IMR-90 (cell line): Measurements from ENCODE around the gene GALNT17.

Experiments
- BHLHE40 ChIP-seq: fragments of 150-350 bp; IDR thresholded peaks from 2 replicates; pipeline ENCODE4 v1.6.1; 2016; ENCODE audit warnings: mild to moderate bottlenecking, low read depth, low read length
- CEBPB ChIP-seq: IDR thresholded peaks from 2 replicates; pipeline ENCODE4 v1.6.1; 2012; ENCODE audit warnings: low read depth, low read length, improper control_type of control experiment
- CHD1 ChIP-seq: IDR thresholded peaks from 2 replicates; pipeline ENCODE4 v1.6.1; 2012; ENCODE audit warnings: low read depth, low read length, improper control_type of control experiment
- FOS ChIP-seq: fragments of 150-350 bp; IDR thresholded peaks from 2 replicates; pipeline ENCODE4 v1.6.1; 2016; ENCODE audit warnings: low read depth, low read length
- MAFK ChIP-seq: IDR thresholded peaks from 2 replicates; pipeline ENCODE4 v1.6.1; 2012; ENCODE audit warnings: low read depth, low read length, improper control_type of control experiment
- MXI1 ChIP-seq: IDR thresholded peaks from 2 replicates; pipeline ENCODE4 v1.6.1; 2012; ENCODE audit warnings: low read depth, mild to moderate bottlenecking, low read length, moderate library complexity, borderline replicate concordance
- POLR2A ChIP-seq: IDR thresholded peaks from 2 replicates; pipeline ENCODE4 v1.6.1; 2012; ENCODE audit warnings: mild to moderate bottlenecking, low read depth, low read length
- RAD21 ChIP-seq: IDR thresholded peaks from 2 replicates; pipeline ENCODE4 v1.6.1; 2012; ENCODE audit warnings: low read length, improper control_type of control experiment
- RFX5 ChIP-seq: IDR thresholded peaks from 2 replicates; pipeline ENCODE4 v1.8.0; 2012; ENCODE audit warnings: low read depth, mild to moderate bottlenecking, low read length, moderate library complexity
- SMC3 ChIP-seq: fragments of 150-350 bp; IDR thresholded peaks from 2 replicates; pipeline ENCODE4 v1.6.1; 2016; ENCODE audit warnings: low read depth, mild to moderate bottlenecking, antibody characterized with exemption, low read length, moderate library complexity
- TF ChIP-seq, protein P1 (sequence below): conservative IDR thresholded peaks from 2 replicates; pipeline ENCODE4 v1.5.1; 2012; ENCODE audit warnings: mild to moderate bottlenecking, low read depth, low read length, improper control_type of control experiment
- TF ChIP-seq, protein P2 (sequence below): fragments of 150-350 bp; IDR thresholded peaks from 2 replicates; pipeline ENCODE4 v1.6.1; 2017; ENCODE audit warnings: mild to moderate bottlenecking, antibody characterized with exemption, low read length, low read depth

DNA sequence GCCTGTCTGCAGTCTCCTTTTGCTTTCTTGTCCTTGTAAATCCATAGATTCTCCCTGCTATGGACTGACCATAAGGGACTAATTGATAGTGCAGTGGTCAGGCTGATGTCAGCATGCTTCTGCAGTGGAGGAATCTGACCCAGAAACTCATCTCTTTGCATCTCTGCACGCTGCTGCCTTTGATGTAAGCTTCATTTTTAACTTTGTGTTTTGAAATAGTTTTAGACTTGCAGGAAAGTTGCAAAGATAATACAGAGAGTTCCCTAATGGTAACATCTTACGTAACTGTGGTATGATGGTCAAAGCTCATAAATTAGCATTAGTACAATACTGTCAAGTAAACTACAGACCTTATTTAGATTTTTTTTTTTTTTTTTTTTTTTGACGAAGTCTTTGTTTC is 89.6 kb downstream of the GALNT17 start:
- TF ChIP-seq, protein P1, sequence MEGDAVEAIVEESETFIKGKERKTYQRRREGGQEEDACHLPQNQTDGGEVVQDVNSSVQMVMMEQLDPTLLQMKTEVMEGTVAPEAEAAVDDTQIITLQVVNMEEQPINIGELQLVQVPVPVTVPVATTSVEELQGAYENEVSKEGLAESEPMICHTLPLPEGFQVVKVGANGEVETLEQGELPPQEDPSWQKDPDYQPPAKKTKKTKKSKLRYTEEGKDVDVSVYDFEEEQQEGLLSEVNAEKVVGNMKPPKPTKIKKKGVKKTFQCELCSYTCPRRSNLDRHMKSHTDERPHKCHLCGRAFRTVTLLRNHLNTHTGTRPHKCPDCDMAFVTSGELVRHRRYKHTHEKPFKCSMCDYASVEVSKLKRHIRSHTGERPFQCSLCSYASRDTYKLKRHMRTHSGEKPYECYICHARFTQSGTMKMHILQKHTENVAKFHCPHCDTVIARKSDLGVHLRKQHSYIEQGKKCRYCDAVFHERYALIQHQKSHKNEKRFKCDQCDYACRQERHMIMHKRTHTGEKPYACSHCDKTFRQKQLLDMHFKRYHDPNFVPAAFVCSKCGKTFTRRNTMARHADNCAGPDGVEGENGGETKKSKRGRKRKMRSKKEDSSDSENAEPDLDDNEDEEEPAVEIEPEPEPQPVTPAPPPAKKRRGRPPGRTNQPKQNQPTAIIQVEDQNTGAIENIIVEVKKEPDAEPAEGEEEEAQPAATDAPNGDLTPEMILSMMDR: no peak
- TF ChIP-seq POLR2A (no peak), RFX5 (no peak), MAFK (no peak), RAD21 (no peak), BHLHE40 (no peak), SMC3 (no peak), FOS (no peak), CEBPB (no peak), CHD1 (no peak), MXI1 (no peak)
- TF ChIP-seq, protein P2, sequence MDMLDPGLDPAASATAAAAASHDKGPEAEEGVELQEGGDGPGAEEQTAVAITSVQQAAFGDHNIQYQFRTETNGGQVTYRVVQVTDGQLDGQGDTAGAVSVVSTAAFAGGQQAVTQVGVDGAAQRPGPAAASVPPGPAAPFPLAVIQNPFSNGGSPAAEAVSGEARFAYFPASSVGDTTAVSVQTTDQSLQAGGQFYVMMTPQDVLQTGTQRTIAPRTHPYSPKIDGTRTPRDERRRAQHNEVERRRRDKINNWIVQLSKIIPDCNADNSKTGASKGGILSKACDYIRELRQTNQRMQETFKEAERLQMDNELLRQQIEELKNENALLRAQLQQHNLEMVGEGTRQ: no peak
